Stimulated activated CD4-positive, alpha-beta T cell treated with anti-CD3 and anti-CD28 coated beads, Interleukin-4, amount 100 ng/mL, for 4 hours (primary cell): ENCODE data around the gene NBPF3.
A peak's percentile ranks its signal among the peaks of the same experiment; 100 is the strongest.
"Not testable (repeated sequence)": the region's sequence is repeated elsewhere in the genome, so short reads cannot be mapped to it uniquely, and the experiment has no call there.

Experiments used
- DNase-seq, 2 experiments: peaks; one replicate each; pipeline ENCODE4 v3.0.0-alpha.2; 2020

NBPF3 gene

GRCh38 chr1:21438646-21439312 lies 1.2 kb upstream of the NBPF3 start:
- DNase-seq: not testable (repeated sequence)

GRCh38 chr1:21439345-21439720 lies 604 bp upstream of the NBPF3 start:
- no peak for DNase-seq

GRCh38 chr1:21440630-21441125 lies 741 bp downstream of the NBPF3 start:
- DNase-seq: not testable (repeated sequence)

GRCh38 chr1:21446647-21447046 lies 6.7 kb downstream of the NBPF3 start:
- DNase-seq: not testable (repeated sequence)

- no peak for DNase-seq
Measured at GRCh38 chr1:21447311-21447710, 7.4 kb downstream of the NBPF3 start.

- no peak for DNase-seq
Measured at GRCh38 chr1:21449906-21450305, 10.0 kb downstream of the NBPF3 start.

- DNase-seq: no peak
Measured at GRCh38 chr1:21451212-21451611, 11.3 kb downstream of the NBPF3 start.

- DNase-seq: no peak
Measured at GRCh38 chr1:21451981-21452411, 12.1 kb downstream of the NBPF3 start.

- not testable (repeated sequence) for DNase-seq
Measured at GRCh38 chr1:21453964-21454614, 14.2 kb downstream of the NBPF3 start.

- not testable (repeated sequence) for DNase-seq
Measured at GRCh38 chr1:21454904-21455303, 15.0 kb downstream of the NBPF3 start.

- DNase-seq: no peak
Measured at GRCh38 chr1:21457654-21458053, 17.7 kb downstream of the NBPF3 start.

GRCh38 chr1:21465127-21465526 lies 25.2 kb downstream of the NBPF3 start:
- DNase-seq: not testable (repeated sequence)

- DNase-seq: not testable (repeated sequence)
Measured at GRCh38 chr1:21467946-21468345, 28.0 kb downstream of the NBPF3 start.

- DNase-seq: peak in 1 of 2 experiments; percentile 11
Measured at GRCh38 chr1:21468599-21468998, 28.7 kb downstream of the NBPF3 start.

- DNase-seq: no peak
Measured at GRCh38 chr1:21469581-21469980, 29.6 kb downstream of the NBPF3 start.

- DNase-seq: no peak
Measured at GRCh38 chr1:21472861-21473260, 32.9 kb downstream of the NBPF3 start.

GRCh38 chr1:21478356-21478755 lies 38.4 kb downstream of the NBPF3 start:
- DNase-seq: no peak

GRCh38 chr1:21483881-21484280 lies 43.9 kb downstream of the NBPF3 start:
- DNase-seq: not testable (repeated sequence)

GRCh38 chr1:21489146-21489545 lies 49.2 kb downstream of the NBPF3 start:
- DNase-seq: no peak

- DNase-seq: no peak
Measured at GRCh38 chr1:21490774-21491487, 51.0 kb downstream of the NBPF3 start.

GRCh38 chr1:21491488-21492355 lies 51.8 kb downstream of the NBPF3 start:
- DNase-seq: no peak

- no peak for DNase-seq
Measured at GRCh38 chr1:21492356-21492625, 52.4 kb downstream of the NBPF3 start.

- no peak for DNase-seq
Measured at GRCh38 chr1:21494196-21494595, 54.3 kb downstream of the NBPF3 start.
